ENCODE data around the gene DGKZ. TPM values are rescaled to one million over a fixed set of nuclear protein-coding genes. Genes with fewer than 3 reads are reported as not detected.

DGKZ gene
- total and polyA plus RNA-seq, 2 of the 13 experiments (the other 11 are each of a cell fraction or from before 2014, with no cell fraction given) = 15.8 to 20.7 TPM

DNA sequence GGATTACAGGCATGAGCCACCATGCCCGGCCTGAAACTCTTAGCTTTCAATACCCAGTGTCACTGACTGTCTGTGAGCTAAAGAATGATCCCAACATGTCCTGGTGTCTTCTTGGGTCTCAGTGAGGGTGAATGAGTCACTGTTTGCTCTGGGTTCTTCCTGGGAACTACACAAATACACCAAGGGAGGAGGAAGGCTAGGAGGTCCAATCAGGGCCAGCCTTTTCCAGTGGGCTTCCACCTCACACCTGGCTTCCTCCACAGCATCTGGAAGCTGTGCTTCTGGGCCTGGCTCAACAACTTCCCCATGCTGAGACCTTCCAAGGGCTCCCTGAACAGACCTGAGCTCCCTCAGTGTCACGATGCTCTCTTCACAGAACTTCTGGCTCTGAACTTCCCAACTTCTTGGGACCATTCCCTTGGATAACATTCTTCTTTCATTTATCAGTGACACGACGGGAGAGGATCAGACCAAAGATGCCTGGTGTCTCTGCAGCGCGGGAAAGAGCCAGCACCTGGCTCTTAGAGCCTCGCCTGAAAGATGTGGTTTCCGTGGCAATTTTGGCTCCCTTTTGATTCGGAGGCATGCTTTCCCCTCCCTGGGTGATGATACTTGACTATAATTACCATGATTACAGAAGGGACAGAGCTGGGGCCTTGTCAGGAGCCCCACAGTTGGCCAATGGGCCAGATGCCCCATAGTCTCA lies 66.7 kb downstream of the DGKZ start (continued):
- TF ChIP-seq, protein P1, sequence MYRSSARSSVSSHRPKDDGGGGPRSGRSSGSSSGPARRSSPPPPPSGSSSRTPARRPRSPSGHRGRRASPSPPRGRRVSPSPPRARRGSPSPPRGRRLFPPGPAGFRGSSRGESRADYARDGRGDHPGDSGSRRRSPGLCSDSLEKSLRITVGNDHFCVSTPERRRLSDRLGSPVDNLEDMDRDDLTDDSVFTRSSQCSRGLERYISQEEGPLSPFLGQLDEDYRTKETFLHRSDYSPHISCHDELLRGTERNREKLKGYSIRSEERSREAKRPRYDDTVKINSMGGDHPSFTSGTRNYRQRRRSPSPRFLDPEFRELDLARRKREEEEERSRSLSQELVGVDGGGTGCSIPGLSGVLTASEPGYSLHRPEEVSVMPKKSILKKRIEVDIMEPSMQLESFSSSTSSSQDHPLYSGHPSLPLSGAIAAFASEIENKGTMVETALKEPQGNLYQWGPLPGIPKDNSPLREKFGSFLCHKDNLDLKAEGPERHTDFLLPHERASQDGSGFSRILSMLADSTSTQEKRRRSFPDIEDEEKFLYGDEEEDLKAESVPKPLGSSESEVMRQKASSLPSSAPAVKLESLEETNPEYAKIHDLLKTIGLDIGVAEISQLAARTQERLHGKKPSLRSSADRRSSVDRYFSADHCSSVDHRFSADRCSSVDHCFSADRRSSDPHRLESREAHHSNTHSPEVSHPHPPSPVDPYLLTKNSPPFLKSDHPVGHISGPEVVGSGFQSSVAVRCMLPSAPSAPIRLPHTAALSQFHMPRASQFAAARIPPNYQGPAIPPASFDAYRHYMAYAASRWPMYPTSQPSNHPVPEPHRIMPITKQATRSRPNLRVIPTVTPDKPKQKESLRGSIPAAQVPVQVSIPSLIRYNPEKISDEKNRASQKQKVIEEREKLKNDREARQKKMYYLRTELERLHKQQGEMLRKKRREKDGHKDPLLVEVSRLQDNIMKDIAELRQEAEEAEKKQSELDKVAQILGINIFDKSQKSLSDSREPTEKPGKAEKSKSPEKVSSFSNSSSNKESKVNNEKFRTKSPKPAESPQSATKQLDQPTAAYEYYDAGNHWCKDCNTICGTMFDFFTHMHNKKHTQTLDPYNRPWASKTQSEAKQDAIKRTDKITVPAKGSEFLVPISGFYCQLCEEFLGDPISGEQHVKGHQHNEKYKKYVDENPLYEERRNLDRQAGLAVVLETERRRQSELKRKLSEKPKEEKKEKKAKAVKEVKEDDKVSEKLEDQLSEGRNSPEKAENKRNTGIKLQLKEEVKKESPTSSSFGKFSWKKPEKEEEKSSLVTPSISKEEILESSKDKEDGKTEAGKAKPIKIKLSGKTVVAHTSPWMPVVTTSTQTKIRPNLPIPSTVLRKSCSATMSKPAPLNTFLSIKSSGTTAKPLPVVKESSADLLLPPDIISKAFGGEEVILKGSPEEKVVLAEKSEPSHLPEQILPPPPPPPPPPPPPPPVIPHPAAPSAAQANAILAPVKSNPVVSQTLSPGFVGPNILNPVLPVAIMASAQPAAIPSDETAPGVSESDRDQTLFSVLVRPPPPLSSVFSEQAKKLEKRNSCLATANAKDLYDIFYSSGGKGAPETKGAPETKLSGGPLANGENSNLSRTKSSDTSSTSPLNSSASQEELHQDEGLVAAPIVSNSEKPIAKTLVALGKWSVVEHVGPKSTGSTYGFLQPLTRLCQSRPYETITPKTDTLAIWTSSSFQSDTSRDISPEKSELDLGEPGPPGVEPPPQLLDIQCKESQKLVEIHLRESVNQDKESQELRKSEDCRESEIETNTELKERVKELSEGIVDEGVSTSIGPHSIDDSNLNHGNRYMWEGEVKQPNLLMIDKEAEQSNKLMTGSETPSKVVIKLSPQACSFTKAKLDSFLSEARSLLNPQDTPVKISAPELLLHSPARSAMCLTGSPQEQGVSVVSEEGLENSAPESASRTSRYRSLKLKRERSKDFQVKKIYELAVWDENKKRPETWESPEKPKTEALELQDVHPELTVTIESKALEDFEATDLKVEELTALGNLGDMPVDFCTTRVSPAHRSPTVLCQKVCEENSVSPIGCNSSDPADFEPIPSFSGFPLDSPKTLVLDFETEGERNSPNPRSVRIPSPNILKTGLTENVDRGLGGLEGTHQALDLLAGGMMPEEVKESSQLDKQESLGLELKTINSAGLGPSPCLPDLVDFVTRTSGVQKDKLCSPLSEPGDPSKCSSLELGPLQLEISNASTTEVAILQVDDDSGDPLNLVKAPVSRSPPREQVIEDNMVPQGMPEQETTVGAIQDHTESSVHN (CRISPR knock-in tag; IDR thresholded peaks at IDR 0.05) = no peak

DNA sequence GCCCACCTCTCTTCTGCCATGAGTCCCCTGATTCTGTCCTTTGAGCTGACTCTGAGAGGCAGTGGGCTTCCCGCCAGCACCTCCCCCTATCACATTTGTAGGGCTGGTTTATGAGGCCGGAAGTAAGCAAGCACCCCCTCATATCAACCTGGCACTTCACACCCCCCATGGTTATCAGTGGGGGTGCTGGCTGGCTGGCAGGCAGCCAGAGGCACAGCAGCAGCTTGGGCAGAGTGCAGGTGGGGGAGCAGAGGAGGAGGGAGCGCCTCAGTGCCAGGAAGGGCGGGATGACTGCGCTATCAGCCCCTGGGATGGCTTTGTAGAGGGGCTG lies 67.2 kb downstream of the DGKZ start:
- no peak for ATAC-seq
- TF ChIP-seq SRSF9 (IDR thresholded peaks at IDR 0.05; ENCODE audit: borderline replicate concordance, insufficient read depth, low read depth, low read length, poor library complexity, severe bottlenecking) = no peak
- TF ChIP-seq REL (CRISPR knock-in tag; conservative IDR thresholded peaks at IDR 0.05) = no peak
- no peak for TF ChIP-seq ZNF777 (CRISPR knock-in tag; IDR thresholded peaks at IDR 0.05)
- TF ChIP-seq, protein P2, sequence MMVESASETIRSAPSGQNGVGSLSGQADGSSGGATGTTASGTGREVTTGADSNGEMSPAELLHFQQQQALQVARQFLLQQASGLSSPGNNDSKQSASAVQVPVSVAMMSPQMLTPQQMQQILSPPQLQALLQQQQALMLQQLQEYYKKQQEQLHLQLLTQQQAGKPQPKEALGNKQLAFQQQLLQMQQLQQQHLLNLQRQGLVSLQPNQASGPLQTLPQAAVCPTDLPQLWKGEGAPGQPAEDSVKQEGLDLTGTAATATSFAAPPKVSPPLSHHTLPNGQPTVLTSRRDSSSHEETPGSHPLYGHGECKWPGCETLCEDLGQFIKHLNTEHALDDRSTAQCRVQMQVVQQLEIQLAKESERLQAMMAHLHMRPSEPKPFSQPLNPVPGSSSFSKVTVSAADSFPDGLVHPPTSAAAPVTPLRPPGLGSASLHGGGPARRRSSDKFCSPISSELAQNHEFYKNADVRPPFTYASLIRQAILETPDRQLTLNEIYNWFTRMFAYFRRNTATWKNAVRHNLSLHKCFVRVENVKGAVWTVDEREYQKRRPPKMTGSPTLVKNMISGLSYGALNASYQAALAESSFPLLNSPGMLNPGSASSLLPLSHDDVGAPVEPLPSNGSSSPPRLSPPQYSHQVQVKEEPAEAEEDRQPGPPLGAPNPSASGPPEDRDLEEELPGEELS (CRISPR knock-in tag; IDR thresholded peaks at IDR 0.05) = no peak
- no peak for TF ChIP-seq ZNF432 (CRISPR knock-in tag; IDR thresholded peaks at IDR 0.05; ENCODE audit: borderline replicate concordance)
- TF ChIP-seq NCOA1 (CRISPR knock-in tag; IDR thresholded peaks at IDR 0.05) = no peak
- TF ChIP-seq, protein P3, sequence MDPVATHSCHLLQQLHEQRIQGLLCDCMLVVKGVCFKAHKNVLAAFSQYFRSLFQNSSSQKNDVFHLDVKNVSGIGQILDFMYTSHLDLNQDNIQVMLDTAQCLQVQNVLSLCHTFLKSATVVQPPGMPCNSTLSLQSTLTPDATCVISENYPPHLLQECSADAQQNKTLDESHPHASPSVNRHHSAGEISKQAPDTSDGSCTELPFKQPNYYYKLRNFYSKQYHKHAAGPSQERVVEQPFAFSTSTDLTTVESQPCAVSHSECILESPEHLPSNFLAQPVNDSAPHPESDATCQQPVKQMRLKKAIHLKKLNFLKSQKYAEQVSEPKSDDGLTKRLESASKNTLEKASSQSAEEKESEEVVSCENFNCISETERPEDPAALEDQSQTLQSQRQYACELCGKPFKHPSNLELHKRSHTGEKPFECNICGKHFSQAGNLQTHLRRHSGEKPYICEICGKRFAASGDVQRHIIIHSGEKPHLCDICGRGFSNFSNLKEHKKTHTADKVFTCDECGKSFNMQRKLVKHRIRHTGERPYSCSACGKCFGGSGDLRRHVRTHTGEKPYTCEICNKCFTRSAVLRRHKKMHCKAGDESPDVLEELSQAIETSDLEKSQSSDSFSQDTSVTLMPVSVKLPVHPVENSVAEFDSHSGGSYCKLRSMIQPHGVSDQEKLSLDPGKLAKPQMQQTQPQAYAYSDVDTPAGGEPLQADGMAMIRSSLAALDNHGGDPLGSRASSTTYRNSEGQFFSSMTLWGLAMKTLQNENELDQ (CRISPR knock-in tag; IDR thresholded peaks at IDR 0.05; ENCODE audit: borderline replicate concordance) = no peak
- no peak for TF ChIP-seq ZNF792 (CRISPR knock-in tag; IDR thresholded peaks at IDR 0.05)
- TF ChIP-seq ZNF788 (CRISPR knock-in tag; IDR thresholded peaks at IDR 0.05; ENCODE audit: borderline replicate concordance) = no peak

More for the DNA sequence above, 67.2 kb downstream of the DGKZ start:
- FAIRE-seq (no peak), DNase-seq (ENCODE audit: low spot score) (no peak)
- 0 out of 2 replicates have a peak, but pooled peaks cover 5% of the 10 kb centered on the region for H4K20me1 ChIP-seq (ENCODE audit: insufficient read depth, low read length)
- H3K4me3 ChIP-seq (replicated peaks in 1 of 3; ENCODE audit: insufficient read depth in 1 of 3, low read depth in 2 of 3, low read length in 3 of 3) = no peak overlapping the region
- 96% methylated on average over 5 of the region's 5 CpGs for WGBS (ENCODE audit: low lambda C conversion rate)
- CTCF ChIA-PET (ENCODE audit: low intra/inter-chr PET ratio, low total read pairs) = no interaction called here
- no peak overlapping the region for H3K27ac ChIP-seq (ENCODE audit: extremely low read length, insufficient read depth, low read length)
- no peak overlapping the region for H3K9ac ChIP-seq (ENCODE audit: insufficient read depth, low read depth, low read length)
- intact Hi-C loops (cut with micrococcal nuclease; ENCODE audit: unreplicated experiment) = no loop called here
- no peak overlapping the region for H3K4me2 ChIP-seq (ENCODE audit: low read depth, low read length)
- H3K9me3 ChIP-seq (ENCODE audit: low read length) = no peaks in the 10 kb centered on the region
- H3K4me1 ChIP-seq (ENCODE audit: insufficient read depth, low read length) = peaks cover 16% of the 10 kb centered on the region
- H3K27me3 ChIP-seq (ENCODE audit: control insufficient read depth in 1 of 2, insufficient read depth in 2 of 2, low read length in 2 of 2) = no peaks in the 10 kb centered on the region
- in situ Hi-C loops (cut with HindIII; ENCODE audit: extremely low pct_ligation_motif_present, low pct_unique_long_range_greater_than_20kb) = no loop called here
- H3K36me3 ChIP-seq (replicated peaks in 1 of 2; ENCODE audit: control insufficient read depth in 1 of 2, insufficient read depth in 2 of 2, low read length in 2 of 2) = peaks cover 39 to 77% of the 10 kb centered on the region in 2 experiments
- BruUV-seq (replicated peaks) = no TSS peak
- H3K79me2 ChIP-seq (ENCODE audit: insufficient read depth, low read length) = no peaks in the 10 kb centered on the region
- no peak overlapping the region for H2AFZ ChIP-seq (ENCODE audit: low read length)
- POLR2A ChIA-PET = no interaction called here

Data from HepG2 (cell line).